ENCODE measurements around the gene DERL3.

DERL3 gene

DNA sequence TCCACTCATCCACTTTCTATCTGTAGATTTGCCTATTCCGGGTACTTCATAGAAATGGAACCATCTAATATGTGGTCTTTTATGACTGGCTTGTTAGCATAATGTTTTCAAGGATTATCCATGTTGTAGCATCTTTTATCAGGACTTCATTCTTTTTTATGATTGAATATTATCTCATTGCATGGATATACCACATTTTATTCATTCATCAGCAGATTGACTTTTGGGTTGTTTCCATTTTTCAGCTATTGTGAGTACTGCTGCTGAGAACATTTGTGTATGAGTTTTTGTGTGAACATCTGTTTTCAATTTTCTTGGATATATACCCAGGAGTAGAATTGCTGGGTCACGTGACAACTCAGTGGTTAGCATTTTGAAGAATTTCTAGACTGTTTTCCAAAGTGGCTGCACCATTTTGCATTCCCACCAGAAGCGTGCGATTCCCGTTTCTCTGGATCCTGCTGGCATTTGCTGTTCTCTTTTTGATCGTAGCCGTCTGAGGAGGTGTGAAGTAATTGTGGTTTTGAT, 8.9 kb downstream of the DERL3 start:
- DNase-seq (ENCODE audit: low read depth), result peak; percentile 79
- no peak overlapping the region for H3K4me3 ChIP-seq (replicated peaks; ENCODE audit: low read depth, low read length)
- TF ChIP-seq, protein P1, sequence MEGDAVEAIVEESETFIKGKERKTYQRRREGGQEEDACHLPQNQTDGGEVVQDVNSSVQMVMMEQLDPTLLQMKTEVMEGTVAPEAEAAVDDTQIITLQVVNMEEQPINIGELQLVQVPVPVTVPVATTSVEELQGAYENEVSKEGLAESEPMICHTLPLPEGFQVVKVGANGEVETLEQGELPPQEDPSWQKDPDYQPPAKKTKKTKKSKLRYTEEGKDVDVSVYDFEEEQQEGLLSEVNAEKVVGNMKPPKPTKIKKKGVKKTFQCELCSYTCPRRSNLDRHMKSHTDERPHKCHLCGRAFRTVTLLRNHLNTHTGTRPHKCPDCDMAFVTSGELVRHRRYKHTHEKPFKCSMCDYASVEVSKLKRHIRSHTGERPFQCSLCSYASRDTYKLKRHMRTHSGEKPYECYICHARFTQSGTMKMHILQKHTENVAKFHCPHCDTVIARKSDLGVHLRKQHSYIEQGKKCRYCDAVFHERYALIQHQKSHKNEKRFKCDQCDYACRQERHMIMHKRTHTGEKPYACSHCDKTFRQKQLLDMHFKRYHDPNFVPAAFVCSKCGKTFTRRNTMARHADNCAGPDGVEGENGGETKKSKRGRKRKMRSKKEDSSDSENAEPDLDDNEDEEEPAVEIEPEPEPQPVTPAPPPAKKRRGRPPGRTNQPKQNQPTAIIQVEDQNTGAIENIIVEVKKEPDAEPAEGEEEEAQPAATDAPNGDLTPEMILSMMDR (IDR thresholded peaks at IDR 0.05; ENCODE audit: low read length, missing control alignments), result no peak

DNA sequence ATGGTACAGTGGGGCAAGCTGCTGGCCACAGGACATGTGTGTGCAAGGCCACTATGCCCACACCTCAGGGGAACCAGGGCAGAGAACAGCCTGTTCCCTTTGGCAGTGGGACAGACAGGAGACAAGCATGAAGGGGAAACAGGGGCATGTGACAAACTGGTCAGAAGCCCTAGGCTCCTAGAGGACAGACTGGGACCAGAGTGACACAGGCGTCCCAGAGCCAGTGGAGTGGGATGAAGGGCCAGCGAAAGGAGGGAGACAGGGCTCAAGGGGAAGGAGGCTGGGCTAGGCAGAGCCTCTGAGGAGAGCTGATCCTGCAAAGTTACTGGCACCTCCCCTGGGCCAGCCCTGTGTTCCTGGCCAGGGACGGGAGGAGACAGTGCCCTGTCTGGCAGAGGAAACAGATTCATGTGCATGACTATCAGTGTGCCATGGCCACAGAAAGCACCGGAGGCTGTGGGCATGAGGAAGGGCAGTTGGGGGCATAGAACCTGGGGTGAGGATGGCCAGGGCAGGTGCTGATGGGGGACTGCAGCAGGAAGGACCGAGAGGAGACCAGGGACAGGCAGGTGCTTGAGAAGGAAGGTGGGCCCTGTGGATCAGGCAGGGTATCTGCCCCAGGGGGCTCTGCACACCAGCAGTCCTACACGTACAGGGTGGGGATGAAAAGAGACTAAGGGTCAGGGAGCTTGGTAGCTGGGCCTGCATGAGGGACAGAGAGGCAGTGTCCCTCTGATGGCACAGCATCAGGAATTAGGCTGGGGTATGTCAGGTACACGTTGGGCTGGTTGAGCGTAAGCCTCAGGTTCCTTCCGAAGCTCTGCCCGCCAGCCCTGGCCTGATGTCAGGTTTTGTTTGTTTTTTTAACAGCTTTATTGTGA, 9.8 kb downstream of the DERL3 start:
- no peak overlapping the region for H3K4me3 ChIP-seq (replicated peaks; ENCODE audit: low read depth, low read length)
- TF ChIP-seq, protein P1 (IDR thresholded peaks at IDR 0.05; ENCODE audit: low read length, missing control alignments), result no peak
- DNase-seq (ENCODE audit: low read depth), result no peak

DNA sequence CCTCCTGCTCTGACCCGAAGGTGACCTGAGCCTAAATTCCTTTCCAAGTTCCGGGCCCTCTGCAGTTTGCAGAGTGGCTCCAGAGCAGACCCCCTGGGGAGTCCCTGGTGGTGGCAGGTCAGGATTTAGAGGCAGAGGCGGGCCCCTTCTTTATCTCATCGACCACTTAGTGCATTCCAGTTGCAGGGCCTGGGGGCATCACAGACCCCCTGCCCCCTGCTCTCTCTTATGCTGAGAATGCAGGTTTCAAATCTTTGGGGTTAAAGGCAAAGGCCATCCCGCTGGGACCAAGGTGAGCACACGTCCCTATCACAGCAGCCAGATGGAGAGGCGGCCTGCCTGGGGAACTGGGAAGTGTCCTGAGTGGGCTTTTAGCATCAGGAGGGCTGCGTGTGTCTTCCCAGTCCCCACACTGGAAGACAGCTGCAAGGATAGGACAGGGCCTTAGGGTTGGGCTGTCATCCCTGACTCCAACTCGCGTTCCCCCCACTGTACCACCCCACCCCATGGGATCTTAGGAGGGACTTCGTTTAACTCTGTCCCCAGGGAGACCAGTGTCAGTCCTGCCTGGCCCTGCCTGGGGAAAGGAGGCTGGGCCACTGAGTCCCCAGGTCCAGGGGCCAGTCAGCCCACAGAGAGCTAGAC, 11.3 kb downstream of the DERL3 start:
- no peak overlapping the region for H3K4me3 ChIP-seq (replicated peaks; ENCODE audit: low read depth, low read length)
- TF ChIP-seq, protein P1 (IDR thresholded peaks at IDR 0.05; ENCODE audit: low read length, missing control alignments), result no peak
- DNase-seq (ENCODE audit: low read depth), result no peak

DNA sequence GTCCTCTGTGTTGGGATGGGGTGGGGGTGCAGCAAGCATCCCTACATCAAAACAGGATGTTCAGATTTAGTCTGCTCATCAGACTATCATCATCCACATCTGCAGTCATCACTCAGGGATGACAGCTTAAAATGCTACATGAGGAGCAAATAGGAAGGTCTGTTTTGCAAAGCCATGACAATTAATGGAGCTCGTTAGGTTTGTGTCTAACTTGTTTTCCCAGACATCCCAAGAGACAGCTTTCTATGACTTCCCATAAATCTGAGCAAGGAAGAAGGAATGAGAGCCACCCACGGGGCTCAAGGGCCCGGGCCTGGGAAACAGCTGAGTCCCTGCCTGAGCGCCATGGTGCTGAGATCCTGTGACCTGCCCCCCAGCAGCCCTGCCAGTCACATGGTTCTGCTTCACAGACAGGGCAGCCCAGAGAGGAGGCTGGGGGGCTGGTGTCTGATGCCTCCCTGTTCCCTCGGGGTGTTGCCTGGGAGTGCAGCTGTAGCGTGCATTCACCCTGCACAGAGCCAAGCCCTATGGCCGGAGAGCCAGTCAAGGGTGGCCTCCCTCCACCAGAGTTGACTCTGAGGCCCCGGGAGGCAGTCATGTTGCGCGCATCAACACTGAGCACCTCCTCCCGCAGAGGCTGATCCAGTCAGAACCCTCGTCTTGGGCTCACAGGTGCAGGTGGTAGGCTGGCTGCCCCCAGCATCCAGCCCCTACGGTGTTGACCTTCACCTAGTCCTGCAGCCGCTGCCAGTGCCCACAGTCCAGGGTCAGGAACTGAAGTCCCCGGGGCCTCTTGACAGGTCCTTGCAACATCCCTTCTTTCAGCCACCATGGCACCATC, 12.1 kb downstream of the DERL3 start:
- no peak for DNase-seq (ENCODE audit: low read depth)
- TF ChIP-seq, protein P1 (IDR thresholded peaks at IDR 0.05; ENCODE audit: low read length, missing control alignments), result no peak
- no peak overlapping the region for H3K4me3 ChIP-seq (replicated peaks; ENCODE audit: low read depth, low read length)

DNA sequence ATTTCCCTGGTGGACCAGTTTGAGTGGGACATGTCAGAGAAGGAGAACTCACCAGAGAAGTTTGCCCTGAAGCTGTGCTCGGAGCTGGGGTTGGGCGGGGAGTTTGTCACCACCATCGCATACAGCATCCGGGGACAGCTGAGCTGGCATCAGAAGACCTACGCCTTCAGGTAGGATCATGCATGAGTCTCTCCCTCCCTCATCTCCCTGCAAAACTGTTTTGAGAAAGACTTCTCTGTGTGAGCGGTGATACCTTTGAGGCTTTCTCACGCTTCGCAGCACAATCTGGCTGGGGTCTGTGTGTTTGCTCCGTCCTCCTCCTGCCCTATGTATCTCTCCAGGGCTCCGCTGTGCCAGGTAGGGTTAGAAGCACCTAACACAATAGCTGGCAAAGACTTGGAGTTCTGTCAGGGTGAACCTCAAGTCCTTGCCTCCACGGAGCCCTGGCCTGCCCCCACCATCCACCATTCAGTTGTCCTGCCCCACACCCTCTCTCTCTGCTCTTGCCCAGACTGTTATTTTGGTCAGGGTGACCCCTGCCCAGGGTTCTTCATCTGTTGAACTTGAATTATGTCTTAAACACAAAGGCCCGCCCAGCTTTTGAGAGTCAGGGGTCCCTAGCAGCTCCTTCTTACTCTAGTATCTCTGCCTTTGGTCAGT, 13.4 kb downstream of the DERL3 start:
- no peak for DNase-seq (ENCODE audit: low read depth)
- H3K4me3 ChIP-seq (replicated peaks; ENCODE audit: low read depth, low read length), result no peak overlapping the region
- TF ChIP-seq, protein P1 (IDR thresholded peaks at IDR 0.05; ENCODE audit: low read length, missing control alignments), result no peak

Measured in fibroblast of pulmonary artery (primary cell).